Measurements from ENCODE around the gene SREBF2.

The SREBF2 gene

DNA sequence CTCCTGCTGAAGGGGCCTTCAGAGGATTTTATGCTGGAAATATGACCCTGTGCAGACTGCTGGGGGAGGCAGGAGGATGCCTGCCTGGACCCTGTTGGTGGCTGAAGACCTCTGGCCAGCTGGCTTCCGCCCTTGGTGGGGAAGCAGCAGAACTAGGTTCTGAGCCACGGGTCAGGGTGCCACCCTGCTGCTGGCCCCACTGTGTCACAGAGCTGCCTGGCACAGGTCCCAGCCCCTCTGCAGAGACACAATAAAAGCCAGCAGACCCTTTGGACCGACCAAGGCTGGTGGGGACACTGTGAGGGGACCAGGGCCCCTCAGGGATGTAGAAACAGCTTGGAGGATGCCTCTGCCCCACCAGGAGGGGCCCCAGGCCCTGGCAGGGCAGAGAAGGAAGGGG lies 6.9 kb upstream of the SREBF2 start:
- TF ChIP-seq FOXP2 (optimal IDR thresholded peaks at IDR 0.05; ENCODE audit: borderline replicate concordance, extremely low read depth, extremely low read length, insufficient read depth) (no peak), POLR2AphosphoS5 (IDR thresholded peaks at IDR 0.05; ENCODE audit: low read depth, low read length) (no peak), SIN3A (IDR thresholded peaks at IDR 0.05; ENCODE audit: borderline replicate concordance, insufficient read depth, low read length) (no peak), TAF1 (IDR thresholded peaks at IDR 0.05; ENCODE audit: borderline replicate concordance, insufficient read depth, low read length) (no peak)
- TF ChIP-seq, protein P1, sequence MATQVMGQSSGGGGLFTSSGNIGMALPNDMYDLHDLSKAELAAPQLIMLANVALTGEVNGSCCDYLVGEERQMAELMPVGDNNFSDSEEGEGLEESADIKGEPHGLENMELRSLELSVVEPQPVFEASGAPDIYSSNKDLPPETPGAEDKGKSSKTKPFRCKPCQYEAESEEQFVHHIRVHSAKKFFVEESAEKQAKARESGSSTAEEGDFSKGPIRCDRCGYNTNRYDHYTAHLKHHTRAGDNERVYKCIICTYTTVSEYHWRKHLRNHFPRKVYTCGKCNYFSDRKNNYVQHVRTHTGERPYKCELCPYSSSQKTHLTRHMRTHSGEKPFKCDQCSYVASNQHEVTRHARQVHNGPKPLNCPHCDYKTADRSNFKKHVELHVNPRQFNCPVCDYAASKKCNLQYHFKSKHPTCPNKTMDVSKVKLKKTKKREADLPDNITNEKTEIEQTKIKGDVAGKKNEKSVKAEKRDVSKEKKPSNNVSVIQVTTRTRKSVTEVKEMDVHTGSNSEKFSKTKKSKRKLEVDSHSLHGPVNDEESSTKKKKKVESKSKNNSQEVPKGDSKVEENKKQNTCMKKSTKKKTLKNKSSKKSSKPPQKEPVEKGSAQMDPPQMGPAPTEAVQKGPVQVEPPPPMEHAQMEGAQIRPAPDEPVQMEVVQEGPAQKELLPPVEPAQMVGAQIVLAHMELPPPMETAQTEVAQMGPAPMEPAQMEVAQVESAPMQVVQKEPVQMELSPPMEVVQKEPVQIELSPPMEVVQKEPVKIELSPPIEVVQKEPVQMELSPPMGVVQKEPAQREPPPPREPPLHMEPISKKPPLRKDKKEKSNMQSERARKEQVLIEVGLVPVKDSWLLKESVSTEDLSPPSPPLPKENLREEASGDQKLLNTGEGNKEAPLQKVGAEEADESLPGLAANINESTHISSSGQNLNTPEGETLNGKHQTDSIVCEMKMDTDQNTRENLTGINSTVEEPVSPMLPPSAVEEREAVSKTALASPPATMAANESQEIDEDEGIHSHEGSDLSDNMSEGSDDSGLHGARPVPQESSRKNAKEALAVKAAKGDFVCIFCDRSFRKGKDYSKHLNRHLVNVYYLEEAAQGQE (IDR thresholded peaks at IDR 0.05; ENCODE audit: insufficient read depth in 1 of 2, low read depth in 2 of 2, low read length in 2 of 2) = no peak

GRCh38 chr22:41826430-41827383 lies 6.2 kb upstream of the SREBF2 start:
- TF ChIP-seq POLR2AphosphoS5 (IDR thresholded peaks at IDR 0.05; ENCODE audit: low read depth, low read length) (no peak), SIN3A (IDR thresholded peaks at IDR 0.05; ENCODE audit: borderline replicate concordance, insufficient read depth, low read length) (no peak), TAF1 (IDR thresholded peaks at IDR 0.05; ENCODE audit: borderline replicate concordance, insufficient read depth, low read length) (no peak), FOXP2 (optimal IDR thresholded peaks at IDR 0.05; ENCODE audit: borderline replicate concordance, extremely low read depth, extremely low read length, insufficient read depth) (no peak)
- TF ChIP-seq, protein P1 (IDR thresholded peaks at IDR 0.05; ENCODE audit: insufficient read depth in 1 of 2, low read depth in 2 of 2, low read length in 2 of 2) = no peak

DNA sequence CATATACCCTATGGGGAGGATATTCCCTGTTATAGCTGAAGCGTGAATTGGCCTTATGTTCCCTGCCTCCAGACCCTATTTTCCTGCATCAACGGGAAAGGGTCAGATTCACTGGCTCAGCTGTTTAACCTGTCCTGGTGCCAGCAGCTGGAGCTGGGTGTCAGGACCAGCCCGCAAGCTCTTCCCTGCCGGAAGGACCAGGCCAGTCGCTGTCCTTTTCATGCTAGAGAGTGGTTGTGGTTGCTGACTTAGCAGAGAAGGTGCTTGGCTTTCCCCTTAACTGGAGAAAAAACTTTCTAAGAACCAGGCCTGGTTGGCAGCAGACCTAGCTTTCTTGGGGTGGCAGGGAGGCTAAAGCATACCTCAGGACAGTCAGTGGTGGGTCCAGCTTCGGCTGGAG lies 5.2 kb upstream of the SREBF2 start:
- TF ChIP-seq TAF1 (IDR thresholded peaks at IDR 0.05; ENCODE audit: borderline replicate concordance, insufficient read depth, low read length) (no peak), FOXP2 (optimal IDR thresholded peaks at IDR 0.05; ENCODE audit: borderline replicate concordance, extremely low read depth, extremely low read length, insufficient read depth) (no peak), SIN3A (IDR thresholded peaks at IDR 0.05; ENCODE audit: borderline replicate concordance, insufficient read depth, low read length) (no peak), POLR2AphosphoS5 (IDR thresholded peaks at IDR 0.05; ENCODE audit: low read depth, low read length) (no peak)
- TF ChIP-seq, protein P1 (IDR thresholded peaks at IDR 0.05; ENCODE audit: insufficient read depth in 1 of 2, low read depth in 2 of 2, low read length in 2 of 2) = no peak

- TF ChIP-seq FOXP2 (optimal IDR thresholded peaks at IDR 0.05; ENCODE audit: borderline replicate concordance, extremely low read depth, extremely low read length, insufficient read depth) (no peak), POLR2AphosphoS5 (IDR thresholded peaks at IDR 0.05; ENCODE audit: low read depth, low read length) (no peak), SIN3A (IDR thresholded peaks at IDR 0.05; ENCODE audit: borderline replicate concordance, insufficient read depth, low read length) (no peak), TAF1 (IDR thresholded peaks at IDR 0.05; ENCODE audit: borderline replicate concordance, insufficient read depth, low read length) (no peak)
- TF ChIP-seq, protein P1 (IDR thresholded peaks at IDR 0.05; ENCODE audit: insufficient read depth in 1 of 2, low read depth in 2 of 2, low read length in 2 of 2) = no peak
Observed at GRCh38 chr22:41828516-41828915, 4.4 kb upstream of the SREBF2 start.

All from PFSK-1 (cell line).